Fibroblast of lung (primary cell): ENCODE results near the gene ENOX1.

Experiments used
- CTCF ChIP-seq, 2 donors: IDR thresholded peaks in 1 of 2; conservative IDR thresholded peaks in 1 of 2; 1 replicate in 1 of 2; 2 replicates in 1 of 2; pipeline ENCODE4 v1.5.1; 2011 to 2012; ENCODE audit warnings: low read length in 2 of 2, control low read depth in 1 of 2, inconsistent platforms in 1 of 2, low read depth in 1 of 2, mild to moderate bottlenecking in 1 of 2
- EZH2 ChIP-seq: IDR thresholded peaks from 2 replicates; pipeline ENCODE4 v1.5.1; 2012; ENCODE audit warnings: low read length, control low read depth, mild to moderate bottlenecking; ENCODE audit errors: missing control alignments

- TF ChIP-seq CTCF (conservative IDR thresholded peaks at IDR 0.05 in 1 of 2, IDR thresholded peaks at IDR 0.05 in 1 of 2; ENCODE audit: low read depth in 1 of 2, low read length in 2 of 2) (no peak), EZH2 (no peak)
These were observed 492.4 kb downstream of the ENOX1 start for GRCh38 chr13:43294412-43294811.
